B cell (primary cell): ENCODE data around the gene SYTL1. TPM values are rescaled to one million over a fixed set of nuclear protein-coding genes. Genes with fewer than 3 reads are reported as not detected.
A peak's percentile ranks its signal among the peaks of the same experiment; 100 is the strongest.

Source experiments
- ATAC-seq: fragments of 200-7000 bp; cut with Tn5 transposase; one replicate; pipeline ENCODE4 v1.10.0; 2021; ENCODE audit warnings: low read depth, mild to moderate bottlenecking, moderate number of reproducible peaks, moderate library complexity
- CTCF ChIA-PET: fragments of 350-600 bp; sonication (Branson Sonifier 250); formaldehyde crosslinking; loops from one replicate; lab custom pipeline; 2021; ENCODE audit warnings: antibody characterized with exemption, inconsistent platforms; lab: Charles Lee
- POLR2A ChIA-PET: fragments of 350-600 bp; sonication (Branson Sonifier 250); formaldehyde crosslinking; loops from one replicate; lab custom pipeline; 2021; ENCODE audit warnings: antibody characterized with exemption; lab: Charles Lee
- DNase-seq: peaks from one replicate; pipeline ENCODE4 v3.0.0; 2013
- H2AFZ ChIP-seq: 2 replicates; pipeline ENCODE4 v1.6.1; 2012; ENCODE audit warnings: mild to moderate bottlenecking, low read depth, low read length; ENCODE audit not compliant: insufficient read depth, poor library complexity, severe bottlenecking
- H3K27ac ChIP-seq, 2 donors: 1 replicate in 1 of 2; 2 replicates in 1 of 2; pipeline ENCODE4 v1.5.1; 2012 to 2013; ENCODE audit warnings: low read length in 2 of 2, mild to moderate bottlenecking in 2 of 2, moderate library complexity in 1 of 2
- H3K27me3 ChIP-seq, 4 experiments: fragments of 200-600 bp in 1 of 4; sonication (generic) in 1 of 4; replicated peaks in 1 of 4; 1 replicate in 2 of 4; 2 replicates in 2 of 4; pipeline versions ENCODE4 v1.6.1 to v1.7.0; 2013 to 2016; ENCODE audit warnings: low read length in 3 of 4, mild to moderate bottlenecking in 2 of 4, mixed read lengths in 1 of 4, moderate library complexity in 1 of 4; ENCODE audit not compliant: insufficient read depth in 4 of 4, control insufficient read depth in 3 of 4; ENCODE audit errors: control extremely low read depth in 1 of 4
- H3K36me3 ChIP-seq, 2 experiments: replicated peaks in 1 of 2; 1 replicate in 1 of 2; 2 replicates in 1 of 2; pipeline versions ENCODE4 v1.6.1 to v1.7.1; 2013; ENCODE audit warnings: low read length in 1 of 2; ENCODE audit not compliant: insufficient read depth in 2 of 2, control insufficient read depth in 1 of 2; ENCODE audit errors: control extremely low read depth in 1 of 2, extremely low read depth in 1 of 2
- H3K4me1 ChIP-seq, 2 donors: fragments of 200-600 bp in 1 of 2; sonication (generic) in 1 of 2; 1 replicate in 1 of 2; 2 replicates in 1 of 2; pipeline versions ENCODE4 v1.5.1 to v1.6.1; 2013 to 2017; ENCODE audit warnings: low read length in 2 of 2; ENCODE audit not compliant: control insufficient read depth in 2 of 2, insufficient read depth in 2 of 2
- H3K4me2 ChIP-seq: replicated peaks from 2 replicates; pipeline ENCODE3; 2012; ENCODE audit warnings: mild to moderate bottlenecking, low read depth, low read length; ENCODE audit not compliant: poor library complexity, severe bottlenecking
- H3K4me3 ChIP-seq, 5 experiments: fragments of 200-600 bp in 1 of 5; sonication (generic) in 1 of 5; 1 replicate in 3 of 5; 2 replicates in 2 of 5; pipeline versions ENCODE4 v1.5.1 to v1.7.0; 2011 to 2016; ENCODE audit warnings: low read length in 4 of 5, mild to moderate bottlenecking in 4 of 5, low read depth in 2 of 5, control low read depth in 1 of 5, moderate library complexity in 1 of 5; ENCODE audit not compliant: insufficient read depth in 1 of 5; ENCODE audit errors: control extremely low read depth in 1 of 5, extremely low read depth in 1 of 5
- H3K79me2 ChIP-seq: fragments of 200-600 bp; sonication (generic); one replicate; pipeline ENCODE4 v1.6.0; 2016; ENCODE audit warnings: low read length; ENCODE audit not compliant: control insufficient read depth, insufficient read depth
- H3K9ac ChIP-seq: fragments of 200-600 bp; sonication (generic); 2 replicates; pipeline ENCODE4 v1.6.1; 2017; ENCODE audit warnings: mild to moderate bottlenecking, low read length, moderate library complexity
- H3K9me3 ChIP-seq, 3 donors: one replicate each; pipeline versions ENCODE4 v1.6.1 to v1.7.1; 2013; ENCODE audit warnings: low read length in 2 of 3; ENCODE audit not compliant: control insufficient read depth in 2 of 3, insufficient read depth in 1 of 3; ENCODE audit errors: control extremely low read depth in 1 of 3
- H4K20me1 ChIP-seq: 2 replicates; pipeline ENCODE4 v1.6.0; 2012; ENCODE audit warnings: mild to moderate bottlenecking, low read length; ENCODE audit not compliant: insufficient read depth, control insufficient read depth, poor library complexity, severe bottlenecking
- H3K27ac Mint-ChIP-seq: one replicate; pipeline ENCODE4 v1.8.0; 2021; ENCODE audit warnings: mixed read lengths
- H3K27me3 Mint-ChIP-seq: one replicate; pipeline ENCODE4 v1.8.0; 2021; ENCODE audit warnings: mixed read lengths
- H3K4me1 Mint-ChIP-seq: one replicate; pipeline ENCODE4 v1.8.0; 2021; ENCODE audit warnings: mixed read lengths
- H3K4me3 Mint-ChIP-seq: one replicate; pipeline ENCODE4 v1.8.0; 2021; ENCODE audit warnings: mixed read lengths
- H3K9me3 Mint-ChIP-seq: one replicate; pipeline ENCODE4 v1.8.0; 2022; ENCODE audit warnings: mixed read lengths; ENCODE audit not compliant: insufficient read depth
- CTCF ChIP-seq: fragments of 200-600 bp; IDR thresholded peaks from one replicate; pipeline ENCODE4 v1.8.0; 2022; ENCODE audit warnings: antibody characterized with exemption, mild to moderate bottlenecking
- EZH2 ChIP-seq: IDR thresholded peaks from 2 replicates; pipeline ENCODE4 v1.6.1; 2012; ENCODE audit warnings: borderline replicate concordance, low read depth, mild to moderate bottlenecking, moderate library complexity, low read length; ENCODE audit not compliant: insufficient read depth, poor library complexity, severe bottlenecking
- WGBS: methylation state at CpG from one replicate; pipeline ENCODE4 v1.1.5; 2013; ENCODE audit warnings: missing lambda C conversion rate; ENCODE audit not compliant: insufficient coverage; 5-methylcytosine and 5-hydroxymethylcytosine counted together
- intact Hi-C: fragments of 100-400 bp; cut with micrococcal nuclease; formaldehyde crosslinking; loops from one replicate; pipeline ENCODE4 v1.10.0; 2022
- polyA plus RNA-seq: library from polyadenylated mRNA; depleted of rRNA; stranded (reverse); fragments of >200 nt; gene quantifications from 2 replicates; pipeline ENCODE4 v1.2.3, GENCODE V29; 2012
- total RNA-seq, 2 donors: library from RNA; stranded (reverse); fragments of 120-200 nt in 1 of 2; gene quantifications; 1 replicate in 1 of 2; 2 replicates in 1 of 2; pipeline versions ENCODE4 v1.2.3 to v1.2.4, GENCODE V29; 2013 to 2022

The SYTL1 gene
- total and polyA plus RNA-seq, 2 donors (not counting 1 experiment from before 2014, with no cell fraction given), result 159 to 444 TPM

DNA sequence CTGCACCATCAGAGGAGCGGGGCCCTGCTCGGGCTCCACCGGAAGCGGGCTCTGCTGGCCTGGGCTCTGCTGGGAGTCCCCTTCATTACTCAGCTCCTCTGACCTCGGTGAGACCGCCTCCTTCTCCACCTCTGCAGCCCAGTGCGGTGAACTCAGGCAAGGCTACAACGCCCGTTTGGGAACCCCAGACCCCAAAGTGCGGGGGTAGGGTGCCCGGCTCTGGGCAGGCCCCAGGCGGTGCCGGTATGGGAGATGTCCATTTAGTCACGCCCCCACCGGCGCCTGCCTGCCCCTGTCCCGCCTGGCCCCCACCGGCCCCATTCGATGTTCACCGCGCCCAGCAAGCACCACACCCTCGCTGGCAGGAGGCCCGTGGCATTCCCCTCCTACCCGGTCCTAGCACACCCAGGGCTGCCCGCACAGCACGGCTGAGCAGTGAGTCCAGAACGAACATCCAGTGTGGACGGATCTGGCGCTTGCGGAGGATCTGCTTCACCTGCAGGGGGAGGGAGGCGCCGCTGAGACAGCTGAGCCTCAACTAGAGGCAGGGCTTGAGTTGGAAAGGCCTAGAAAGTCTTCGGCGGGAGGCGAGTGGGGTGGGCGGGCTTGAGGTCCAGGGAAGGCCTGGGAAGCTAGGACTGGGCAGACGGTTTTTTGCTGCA, 14.9 kb downstream of the SYTL1 start:
- H4K20me1 ChIP-seq, result peaks cover 8% of the 10 kb centered on the region
- H3K9ac ChIP-seq, result peak overlapping the region; percentile 63
- peak overlapping the region; percentile 19 to 34 for H3K27ac ChIP-seq
- H3K27me3 ChIP-seq, result no peaks in the 10 kb centered on the region
- peak overlapping the region; percentile 90 for H2AFZ ChIP-seq
- DNase-seq, result no peak
- Mint-ChIP-seq H3K27ac (peak overlapping the region; percentile 75), H3K4me1 (peaks cover 44% of the 10 kb centered on the region), H3K4me3 (peak overlapping the region; percentile 84), H3K27me3 (no peaks in the 10 kb centered on the region), H3K9me3 (no peaks in the 10 kb centered on the region)
- TF ChIP-seq CTCF (no peak), EZH2 (no peak)
- no peaks in the 10 kb centered on the region for H3K79me2 ChIP-seq
- ATAC-seq, result peak; percentile 22
- peak overlapping the region; percentile 95 for H3K4me2 ChIP-seq
- ChIA-PET POLR2A (interaction anchor here (0.9 to 2.2 kb wide), 9 partner anchors 8 to 46 kb away, joined by 3 to 16 read pairs (median 4); partner anchors contain the start of gene SYTL1), CTCF (interaction anchor here (0.7 to 11.1 kb wide), 28 partner anchors 7 to 313 kb away, joined by 3 to 135 read pairs (median 4); partner anchors contain the start of genes CD164L2, GPR3, MAP3K6 and SYTL1)
- intact Hi-C loops, result loop anchor here (1.0 to 2.0 kb wide), 4 partner anchors 9 to 32 kb away; no protein-coding TSS in a partner anchor
- H3K4me3 ChIP-seq, result peak overlapping the region; percentile 21 to 63 (median 54)
- H3K36me3 ChIP-seq, result peaks cover 0 to 5% of the 10 kb centered on the region in 2 experiments
- peaks cover 36 to 54% of the 10 kb centered on the region in 2 donors for H3K4me1 ChIP-seq
- WGBS, result 81% methylated on average over 35 of the region's 37 CpGs
- H3K9me3 ChIP-seq, result no peaks in the 10 kb centered on the region
